IPS DF 19.7 (cell line): ENCODE measurements around the gene POLE.
"Not testable (repeated sequence)": the region's sequence is repeated elsewhere in the genome, so short reads cannot be mapped to it uniquely, and the experiment has no call there.

Experiments used
- DNase-seq: peaks from one replicate; pipeline ENCODE4 v3.0.0-alpha.2; 2013; ENCODE audit warnings: low read depth, low spot score

POLE gene

DNA sequence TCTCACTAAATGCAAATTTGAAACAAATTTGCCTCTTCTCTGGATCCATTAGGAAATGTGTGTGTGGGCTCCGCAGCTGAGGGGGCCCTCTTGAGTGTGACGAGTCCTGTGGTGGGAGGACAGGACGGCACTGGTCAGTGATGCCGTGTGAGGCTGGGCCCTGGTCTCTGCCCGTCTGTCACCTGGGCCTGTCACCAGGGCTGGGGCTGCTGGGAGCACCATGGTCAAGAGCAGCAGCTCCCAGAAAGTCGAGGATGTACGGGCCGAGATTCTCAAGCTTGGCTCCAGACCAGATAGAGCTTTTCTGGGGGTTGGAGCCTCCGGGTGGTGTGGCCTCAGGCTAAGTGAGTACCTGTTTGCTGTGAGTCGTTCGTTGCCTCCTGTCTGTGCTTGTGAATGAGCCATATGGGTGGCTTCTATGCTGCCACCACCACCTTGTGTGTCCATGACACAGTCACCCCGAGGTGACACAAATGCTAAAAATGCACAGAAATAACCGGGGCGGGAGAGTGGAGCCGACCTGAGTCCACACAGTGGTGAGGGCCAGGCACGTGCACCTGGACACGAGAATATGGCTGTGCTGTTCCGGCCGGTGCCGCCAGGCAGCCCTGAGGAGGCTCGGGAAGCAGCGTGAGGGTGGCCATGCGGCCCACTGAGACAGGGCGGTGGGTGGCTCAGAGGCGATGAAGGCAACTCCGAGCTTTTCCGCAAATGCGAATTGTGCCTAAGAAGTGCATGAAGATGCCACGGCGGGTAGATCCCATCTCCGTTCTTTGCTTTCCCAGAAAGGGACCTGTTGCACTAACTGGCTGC is 32.2 kb upstream of the POLE start:
- no peak for DNase-seq

GRCh38 chr12:132718644-132719043 is 31.5 kb upstream of the POLE start:
- no peak for DNase-seq

- DNase-seq: no peak
Observed at GRCh38 chr12:132717531-132718387, 30.6 kb upstream of the POLE start.

DNA sequence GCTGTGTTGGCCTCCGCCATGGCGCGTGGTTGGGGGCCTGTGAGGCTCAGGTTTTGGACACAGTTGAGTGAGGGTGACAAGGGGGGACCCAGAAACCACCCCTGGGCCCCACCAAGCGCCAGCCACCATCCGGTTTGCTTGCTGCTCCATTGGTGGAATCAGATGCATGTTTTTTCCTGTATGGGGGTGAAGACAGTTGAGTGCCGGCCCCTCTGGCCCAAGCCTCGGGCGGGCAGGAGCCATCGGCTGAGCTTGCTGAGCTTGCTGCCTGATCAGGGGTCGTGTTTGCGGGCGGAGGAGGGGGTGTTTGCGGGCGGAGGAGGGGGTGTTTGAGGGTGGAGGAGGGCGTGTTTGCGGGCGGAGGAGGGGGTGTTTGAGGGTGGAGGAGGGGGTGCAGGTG is 29.9 kb upstream of the POLE start:
- DNase-seq: no peak

DNA sequence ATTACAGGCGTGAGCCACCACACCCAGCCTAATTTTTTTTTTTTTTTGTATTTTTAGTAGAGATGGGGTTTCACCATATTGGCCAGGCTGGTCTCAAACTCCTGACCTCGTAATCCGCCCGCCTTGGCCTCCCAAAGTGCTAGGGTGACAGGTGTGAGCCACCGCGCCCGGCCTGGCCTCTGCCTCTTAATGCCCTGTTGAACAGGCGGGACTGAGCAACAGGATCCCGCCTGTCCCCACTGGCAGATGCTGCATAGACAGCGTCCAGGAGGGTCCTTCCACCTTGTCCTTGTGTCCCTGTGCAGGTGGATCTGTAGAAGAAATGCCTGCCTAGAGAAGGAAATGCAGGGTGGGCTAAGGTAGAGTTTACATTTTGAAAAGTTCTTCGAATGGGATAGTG is 29.2 kb upstream of the POLE start:
- no peak for DNase-seq

- no peak for DNase-seq
Observed at GRCh38 chr12:132715874-132716273, 28.7 kb upstream of the POLE start.

- DNase-seq: no peak
Observed at GRCh38 chr12:132713123-132713522, 26.0 kb upstream of the POLE start.

GRCh38 chr12:132711080-132711843 is 24.1 kb upstream of the POLE start:
- DNase-seq: no peak

DNA sequence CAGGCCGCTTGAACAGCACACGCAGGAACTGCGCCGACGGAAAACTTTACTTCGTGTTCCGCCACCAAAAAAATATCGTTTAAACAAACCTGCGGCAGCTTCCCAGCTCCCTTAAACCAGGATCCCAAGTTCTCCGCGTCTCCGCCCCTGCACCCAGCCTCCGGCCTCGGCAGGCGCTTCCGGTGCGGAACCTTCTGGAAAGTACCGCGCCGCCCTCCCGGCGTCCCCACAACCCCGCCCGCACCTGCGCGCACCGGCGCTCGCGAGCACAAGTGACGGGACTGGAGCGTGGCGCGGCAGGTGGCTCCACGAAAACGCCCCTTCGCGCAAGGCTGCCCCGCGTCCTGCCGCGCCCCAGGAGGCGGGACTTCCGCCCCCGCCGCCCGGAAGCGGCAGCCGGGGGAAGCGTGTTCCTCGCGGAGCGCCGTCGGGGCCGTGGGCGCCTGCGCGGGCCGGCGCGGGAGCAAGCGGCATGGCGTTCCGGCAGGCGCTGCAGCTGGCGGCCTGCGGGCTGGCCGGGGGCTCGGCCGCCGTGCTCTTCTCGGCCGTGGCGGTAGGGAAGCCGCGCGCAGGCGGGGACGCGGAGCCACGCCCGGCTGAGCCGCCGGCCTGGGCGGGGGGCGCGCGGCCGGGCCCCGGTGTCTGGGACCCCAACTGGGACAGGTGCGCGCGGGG is 23.4 kb upstream of the POLE start, which contains the start of gene PGAM5:
Gene PGAM5 (plus strand): TSS at position 438 of the 675 bp plus-strand sequence. CDS start 35 bp downstream, at position 473.
- DNase-seq: no peak

DNA sequence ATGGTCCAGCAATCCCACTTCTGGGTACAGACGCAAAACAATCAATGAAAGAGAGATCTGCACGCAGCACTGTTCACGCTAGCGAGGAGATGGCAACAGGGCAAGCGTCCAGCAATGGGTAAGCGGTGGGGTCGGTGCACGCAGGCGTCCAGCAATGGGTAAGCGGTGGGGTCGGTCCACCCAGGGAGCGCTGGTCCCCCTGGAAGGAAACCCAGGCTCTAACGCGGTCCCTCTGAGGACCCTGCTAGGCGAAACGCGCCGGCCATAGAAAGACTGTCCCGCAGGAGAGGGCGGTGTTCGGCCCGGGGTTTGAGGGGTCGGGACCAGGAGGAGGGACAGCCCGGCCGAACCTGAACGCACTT is 22.9 kb upstream of the POLE start:
- no peak for DNase-seq

DNA sequence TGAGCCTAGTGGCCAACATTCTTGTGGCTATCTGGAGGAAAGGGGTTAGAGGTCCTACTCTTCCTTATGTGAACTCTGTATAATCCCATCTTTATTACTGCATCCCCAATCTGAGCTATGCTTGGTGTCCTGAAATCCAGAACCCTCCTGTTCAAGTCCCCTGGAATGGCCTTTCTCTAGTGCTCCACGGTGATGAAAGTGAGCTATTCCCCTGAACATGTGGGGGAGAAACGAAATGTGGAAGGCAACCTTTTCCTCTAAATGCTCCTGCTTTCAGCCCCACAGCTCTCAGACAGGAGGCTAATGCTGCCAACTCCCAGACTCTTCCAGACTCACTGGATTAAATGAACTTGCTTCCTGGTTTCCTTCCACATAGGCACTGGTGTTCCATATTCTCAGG is 21.0 kb upstream of the POLE start:
- DNase-seq: no peak

DNA sequence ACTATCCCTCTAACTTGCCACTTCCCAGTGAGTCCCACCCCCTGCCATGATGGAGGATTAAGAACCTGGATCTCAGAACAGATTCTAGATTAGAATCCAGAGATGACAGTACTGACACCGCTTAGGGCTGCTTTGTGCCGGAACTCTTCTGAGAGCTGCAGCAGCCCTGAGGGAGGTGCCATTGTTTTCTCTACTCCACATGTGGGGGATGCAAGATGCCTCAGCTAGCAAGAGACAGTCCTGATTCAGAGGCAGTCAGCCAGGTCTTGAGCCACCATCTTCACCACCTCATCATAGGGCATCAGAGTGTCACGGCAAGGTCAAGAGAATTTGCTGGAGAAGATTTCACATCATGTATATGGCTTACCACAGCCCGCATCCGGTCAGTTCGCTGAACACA is 20.1 kb upstream of the POLE start:
- no peak for DNase-seq

DNA sequence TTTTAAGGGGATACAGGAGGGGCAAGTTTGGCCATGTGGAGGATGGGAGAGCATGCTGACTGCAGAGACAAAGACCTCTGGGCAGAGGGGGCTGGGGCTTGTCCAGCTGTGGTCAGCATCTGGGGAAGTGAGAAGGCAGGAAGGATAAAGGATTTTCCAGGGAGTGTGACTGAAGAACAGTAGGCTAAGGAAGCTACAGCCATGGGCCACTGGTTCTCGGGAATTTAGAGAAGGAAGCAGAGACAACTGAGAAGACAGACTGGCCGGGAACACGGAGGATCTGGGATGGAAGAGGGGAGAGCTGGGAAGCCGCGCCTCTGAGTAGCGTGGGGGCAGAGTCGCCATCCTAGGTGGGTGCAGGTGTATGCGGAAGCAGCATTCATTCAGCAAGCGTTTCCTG is 16.5 kb upstream of the POLE start:
- no peak for DNase-seq

GRCh38 chr12:132702640-132703039 is 15.5 kb upstream of the POLE start:
- no peak for DNase-seq

DNA sequence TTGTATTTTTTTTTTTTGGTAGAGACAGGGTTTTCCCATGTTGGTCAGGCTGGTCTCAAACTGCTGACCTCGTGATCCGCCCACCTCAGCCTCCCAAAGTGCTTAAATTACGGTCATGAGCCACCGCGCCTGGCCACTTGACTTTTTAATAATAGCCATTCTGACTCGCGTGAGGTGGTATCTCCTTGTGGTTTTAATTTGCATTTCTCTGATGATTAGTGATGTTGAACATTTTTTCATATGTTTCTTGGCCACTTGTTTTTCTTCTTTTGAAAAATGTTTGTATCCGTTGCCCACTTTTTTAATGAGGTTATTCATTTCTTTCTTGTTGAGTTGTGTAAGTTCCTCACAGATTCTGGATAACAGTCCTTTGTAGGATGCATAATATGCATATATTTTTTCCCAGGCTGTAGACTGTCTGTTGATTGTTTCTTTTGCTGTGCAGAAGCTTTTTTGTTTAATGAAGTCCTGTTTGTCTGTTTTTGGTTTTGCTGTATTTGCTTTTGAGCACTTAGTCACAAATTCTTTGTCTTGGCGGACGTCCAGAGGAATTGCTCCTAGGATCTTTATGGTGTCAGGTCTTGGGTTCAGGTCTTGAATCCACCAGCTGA is 13.2 kb upstream of the POLE start:
- DNase-seq: no peak

- no peak for DNase-seq
Observed at GRCh38 chr12:132698341-132698740, 11.2 kb upstream of the POLE start.

DNA sequence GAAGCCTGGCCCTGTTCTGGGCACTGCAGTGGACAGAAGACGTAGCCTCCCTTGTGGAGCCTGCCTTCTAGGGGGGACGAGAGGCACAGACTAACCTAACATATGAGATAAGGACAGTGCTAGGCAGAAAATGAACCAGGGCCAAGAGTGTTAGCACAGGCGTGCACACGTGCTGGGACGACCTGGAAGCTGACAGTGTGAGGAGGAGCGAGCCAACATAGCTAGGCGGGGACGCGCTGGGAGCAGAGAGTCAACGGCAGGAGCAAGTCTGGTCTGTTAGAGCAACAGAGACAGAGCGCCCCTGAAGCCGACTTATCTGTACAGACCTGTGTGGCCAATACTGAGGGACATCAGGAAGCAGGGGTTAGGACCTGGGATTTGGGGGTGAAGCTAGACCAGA is 8.3 kb upstream of the POLE start:
- no peak for DNase-seq

DNA sequence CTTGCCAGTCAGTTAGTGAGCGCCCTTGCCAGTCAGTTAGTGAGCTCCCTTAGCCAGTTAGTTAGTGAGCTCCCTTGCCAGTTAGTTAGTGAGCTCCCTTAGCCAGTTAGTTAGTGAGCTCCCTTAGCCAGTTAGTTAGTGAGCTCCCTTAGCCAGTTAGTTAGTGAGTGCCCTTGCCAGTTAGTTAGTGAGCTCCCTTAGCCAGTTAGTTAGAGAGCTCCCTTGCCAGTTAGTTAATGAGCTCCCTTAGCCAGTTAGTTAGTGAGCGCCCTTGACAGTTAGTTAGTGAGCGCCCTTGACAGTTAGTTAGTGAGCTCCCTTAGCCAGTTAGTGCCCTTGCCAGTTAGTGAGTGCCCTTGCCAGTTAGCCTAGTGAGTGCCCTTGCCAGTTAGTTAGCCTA is 7.7 kb upstream of the POLE start:
- DNase-seq: not testable (repeated sequence)

DNA sequence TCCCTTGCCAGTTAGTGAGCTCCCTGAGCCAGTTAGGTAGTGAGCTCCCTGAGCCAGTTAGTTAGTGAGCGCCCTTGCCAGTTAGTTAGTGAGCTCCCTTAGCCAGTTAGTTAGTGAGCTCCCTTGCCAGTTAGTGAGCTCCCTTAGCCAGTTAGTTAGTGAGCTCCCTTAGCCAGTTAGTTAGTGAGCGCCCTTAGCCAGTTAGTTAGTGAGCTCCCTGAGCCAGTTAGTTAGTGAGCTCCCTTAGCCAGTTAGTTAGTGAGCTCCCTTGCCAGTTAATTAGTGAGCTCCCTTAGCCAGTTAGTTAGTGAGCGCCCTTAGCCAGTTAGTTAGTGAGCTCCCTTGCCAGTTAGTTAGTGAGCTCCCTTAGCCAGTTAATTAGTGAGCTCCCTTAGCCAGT is 4.9 kb upstream of the POLE start:
- not testable (repeated sequence) for DNase-seq

- DNase-seq: no peak
Observed at GRCh38 chr12:132690112-132690511, 3.0 kb upstream of the POLE start.

DNA sequence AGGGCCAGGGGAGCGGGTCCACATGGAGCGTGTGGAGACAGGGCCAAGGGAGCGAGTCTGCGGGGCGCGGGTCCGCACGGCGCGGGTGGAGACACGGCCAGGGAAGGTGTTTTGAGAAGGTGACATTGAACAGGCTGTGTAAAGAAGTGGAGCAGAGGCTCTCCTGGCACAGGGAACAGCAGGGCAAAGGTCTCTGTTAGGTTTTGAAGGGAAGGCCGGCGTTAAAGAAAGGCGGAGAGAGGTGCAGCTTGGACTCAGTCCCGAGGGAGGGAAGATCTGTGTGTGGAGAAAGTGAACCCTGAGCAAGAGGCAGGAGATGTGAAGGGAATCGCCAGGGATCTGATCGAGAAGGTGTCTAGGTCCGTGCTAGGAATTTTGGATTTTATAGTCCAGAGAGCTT is 2.1 kb upstream of the POLE start:
- DNase-seq: no peak
